PC-9 (cell line): ENCODE results near the gene KRT78. TPM values are rescaled to one million over a fixed set of nuclear protein-coding genes. Genes with fewer than 3 reads are reported as not detected.

ENCODE experiments used
- BruUV-seq: library from RNA; stranded (reverse); fragments of 400-500 nt; replicated peaks from 2 replicates; lab custom pipeline; 2021; lab: Mats Ljungman, UMichigan
- CTCF ChIA-PET: fragments of 300-600 bp; sonication (Branson Sonifier 250); formaldehyde crosslinking; loops from one replicate; lab custom pipeline; 2022; ENCODE audit warnings: antibody characterized with exemption; lab: Charles Lee
- POLR2A ChIA-PET: fragments of 300-600 bp; sonication (Branson Sonifier 250); formaldehyde crosslinking; loops from one replicate; lab custom pipeline; 2022; ENCODE audit warnings: antibody characterized with exemption; ENCODE audit not compliant: unreplicated experiment; lab: Charles Lee
- DNase-seq, 2 experiments: peaks; one replicate each; pipeline versions ENCODE4 v3.0.0 to v3.0.0-alpha.2; 2015 to 2022; ENCODE audit warnings: mixed read lengths in 1 of 2
- H2AFZ ChIP-seq: fragments of 200-600 bp; sonication (generic); 2 replicates; pipeline ENCODE4 v1.8.1; 2017; ENCODE audit warnings: antibody characterized with exemption
- H3F3A ChIP-seq: fragments of 200-600 bp; sonication (generic); 2 replicates; pipeline ENCODE4 v1.8.1; 2017; ENCODE audit warnings: antibody characterized with exemption, mild to moderate bottlenecking, low read depth; ENCODE audit not compliant: insufficient read depth
- H3K27ac ChIP-seq: fragments of 200-600 bp; sonication (generic); 2 replicates; pipeline ENCODE4 v1.6.1; 2016; ENCODE audit warnings: mixed run types
- H3K27me3 ChIP-seq: fragments of 200-600 bp; sonication (generic); 2 replicates; pipeline ENCODE4 v1.6.1; 2016; ENCODE audit warnings: low read depth, mixed run types; ENCODE audit not compliant: insufficient read depth
- H3K36me3 ChIP-seq: fragments of 200-600 bp; sonication (generic); 2 replicates; pipeline ENCODE4 v1.6.1; 2016; ENCODE audit warnings: low read depth, mixed run types
- H3K4me1 ChIP-seq: fragments of 200-600 bp; sonication (generic); replicated peaks from 2 replicates; pipeline ENCODE4 v1.6.1; 2016; ENCODE audit warnings: mixed run types; ENCODE audit not compliant: insufficient read depth
- H3K4me2 ChIP-seq: fragments of 200-600 bp; sonication (generic); 2 replicates; pipeline ENCODE4 v1.6.1; 2017; ENCODE audit warnings: mixed run types
- H3K4me3 ChIP-seq: fragments of 200-600 bp; sonication (generic); 2 replicates; pipeline ENCODE4 v1.6.1; 2016; ENCODE audit warnings: mixed run types
- H3K79me2 ChIP-seq: fragments of 200-600 bp; sonication (generic); 2 replicates; pipeline ENCODE4 v1.6.1; 2017; ENCODE audit warnings: low read depth, mixed run types
- H3K9me2 ChIP-seq: fragments of 200-600 bp; sonication (generic); 2 replicates; pipeline ENCODE4 v1.8.1; 2017; ENCODE audit warnings: mild to moderate bottlenecking; ENCODE audit not compliant: insufficient read depth
- H3K9me3 ChIP-seq: fragments of 200-600 bp; sonication (generic); 2 replicates; pipeline ENCODE4 v1.8.1; 2016; ENCODE audit warnings: low read depth; ENCODE audit not compliant: insufficient read depth
- H4K20me1 ChIP-seq: fragments of 200-600 bp; sonication (generic); 2 replicates; pipeline ENCODE4 v1.8.1; 2017; ENCODE audit not compliant: insufficient read depth
- EZH2 ChIP-seq: fragments of 200-600 bp; sonication (generic); IDR thresholded peaks from 2 replicates; pipeline ENCODE4 v1.8.0; 2017; ENCODE audit warnings: antibody characterized with exemption, low read depth
- intact Hi-C: fragments of 100-400 bp; cut with micrococcal nuclease; formaldehyde crosslinking; loops from one replicate; pipeline ENCODE4 v1.10.0; 2022; ENCODE audit not compliant: unreplicated experiment
- total RNA-seq: library from RNA; stranded (reverse); gene quantifications from 2 replicates; pipeline ENCODE4 v1.2.3, GENCODE V29; 2021
- TF ChIP-seq, protein P1 (sequence below): fragments of 200-600 bp; sonication (generic); conservative IDR thresholded peaks from 2 replicates; pipeline ENCODE4 v1.6.1; 2017; ENCODE audit warnings: mixed run types, antibody characterized with exemption, mild to moderate bottlenecking, moderate library complexity

Gene KRT78
- total RNA-seq, 1 experiment from 2014 or later = 1.5 TPM

DNA sequence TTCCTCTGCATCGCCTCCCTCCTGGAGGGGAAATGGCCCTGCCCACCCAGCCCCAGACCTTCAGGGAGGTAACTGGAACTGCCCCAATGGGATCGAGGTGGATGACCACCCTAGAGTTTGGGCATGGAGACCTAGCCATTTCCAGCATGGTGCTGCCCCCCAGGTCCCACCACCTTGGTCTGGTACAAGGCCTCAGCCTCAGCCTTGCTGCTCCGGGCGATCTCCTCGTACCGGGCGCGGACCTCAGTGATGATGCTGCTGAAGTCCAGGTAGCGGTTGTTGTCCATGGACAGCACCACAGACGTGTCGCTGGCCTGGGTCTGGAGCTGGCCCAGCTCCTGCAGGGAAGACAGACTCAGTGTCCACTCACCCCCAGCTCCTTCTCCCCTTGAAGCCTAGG lies 4.4 kb downstream of the KRT78 start:
- Histone ChIP-seq H4K20me1 (no peaks in the 10 kb centered on the region), H3K4me2 (no peak overlapping the region), H3K9me3 (no peaks in the 10 kb centered on the region; the same call in 1 of the 2 replicates), H3K4me3 (no peak overlapping the region), H3F3A (peaks cover 22% of the 10 kb centered on the region), H3K36me3 (no peaks in the 10 kb centered on the region), H3K4me1 (peaks cover 34% of the 10 kb centered on the region), H3K27ac (no peak overlapping the region), H3K79me2 (no peaks in the 10 kb centered on the region), H3K9me2 (no peaks in the 10 kb centered on the region), H2AFZ (no peak overlapping the region), H3K27me3 (no peaks in the 10 kb centered on the region)
- ChIA-PET CTCF (no interaction called here), POLR2A (interaction anchor here (0.5 kb wide), 1 partner anchor 16 kb away, joined by 3 read pairs; no protein-coding TSS in a partner anchor)
- intact Hi-C loops = no loop called here
- TF ChIP-seq, protein P1, sequence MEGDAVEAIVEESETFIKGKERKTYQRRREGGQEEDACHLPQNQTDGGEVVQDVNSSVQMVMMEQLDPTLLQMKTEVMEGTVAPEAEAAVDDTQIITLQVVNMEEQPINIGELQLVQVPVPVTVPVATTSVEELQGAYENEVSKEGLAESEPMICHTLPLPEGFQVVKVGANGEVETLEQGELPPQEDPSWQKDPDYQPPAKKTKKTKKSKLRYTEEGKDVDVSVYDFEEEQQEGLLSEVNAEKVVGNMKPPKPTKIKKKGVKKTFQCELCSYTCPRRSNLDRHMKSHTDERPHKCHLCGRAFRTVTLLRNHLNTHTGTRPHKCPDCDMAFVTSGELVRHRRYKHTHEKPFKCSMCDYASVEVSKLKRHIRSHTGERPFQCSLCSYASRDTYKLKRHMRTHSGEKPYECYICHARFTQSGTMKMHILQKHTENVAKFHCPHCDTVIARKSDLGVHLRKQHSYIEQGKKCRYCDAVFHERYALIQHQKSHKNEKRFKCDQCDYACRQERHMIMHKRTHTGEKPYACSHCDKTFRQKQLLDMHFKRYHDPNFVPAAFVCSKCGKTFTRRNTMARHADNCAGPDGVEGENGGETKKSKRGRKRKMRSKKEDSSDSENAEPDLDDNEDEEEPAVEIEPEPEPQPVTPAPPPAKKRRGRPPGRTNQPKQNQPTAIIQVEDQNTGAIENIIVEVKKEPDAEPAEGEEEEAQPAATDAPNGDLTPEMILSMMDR = no peak
- TF ChIP-seq EZH2 = no peak
- no peak for DNase-seq
- no TSS peak for BruUV-seq

DNA sequence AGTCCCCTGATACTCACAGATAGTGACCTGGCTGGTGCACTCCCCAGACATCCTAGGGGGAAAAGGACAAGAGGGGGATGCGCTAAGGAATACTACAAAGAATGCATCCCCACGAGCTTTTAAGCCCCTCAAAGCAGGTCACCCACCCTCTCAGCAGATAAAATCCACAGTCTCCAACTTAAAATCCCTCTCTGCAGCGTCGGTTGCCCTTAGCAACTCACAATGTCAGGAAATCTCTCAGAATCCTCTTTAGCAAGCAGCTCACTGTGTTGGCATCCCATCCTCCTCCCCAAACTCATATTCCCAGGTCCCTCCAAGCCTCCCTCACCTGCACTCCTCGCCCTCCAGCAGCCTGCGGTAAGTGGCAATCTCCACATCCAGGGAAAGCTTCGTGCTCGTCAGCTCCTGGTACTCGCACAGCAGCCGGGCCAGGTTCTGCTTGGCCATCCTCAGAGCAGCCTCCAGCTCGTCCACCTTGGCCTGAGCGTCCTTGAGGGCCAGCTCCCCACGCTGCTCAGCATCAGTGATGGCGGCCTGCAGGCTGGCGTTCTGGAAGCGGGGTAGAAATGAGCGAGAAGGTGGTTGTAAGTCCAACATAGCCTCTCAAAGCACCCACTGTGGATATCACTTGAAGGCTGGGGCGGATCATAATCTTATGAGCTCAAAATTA lies 9.2 kb downstream of the KRT78 start:
- ChIA-PET POLR2A (no interaction called here), CTCF (no interaction called here)
- Histone ChIP-seq H3F3A (no peaks in the 10 kb centered on the region), H3K36me3 (no peaks in the 10 kb centered on the region), H3K4me1 (peaks cover 16% of the 10 kb centered on the region), H3K9me2 (no peaks in the 10 kb centered on the region), H4K20me1 (no peaks in the 10 kb centered on the region), H3K79me2 (no peaks in the 10 kb centered on the region), H2AFZ (no peak overlapping the region), H3K27me3 (no peaks in the 10 kb centered on the region), H3K27ac (no peak overlapping the region), H3K4me2 (no peak overlapping the region), H3K4me3 (no peak overlapping the region), H3K9me3 (no peaks in the 10 kb centered on the region)
- intact Hi-C loops = no loop called here
- BruUV-seq = no TSS peak
- no peak for TF ChIP-seq EZH2
- TF ChIP-seq, protein P1 = no peak
- no peak for DNase-seq

GRCh38 chr12:52838609-52839435 lies 10.0 kb downstream of the KRT78 start:
- no peak for TF ChIP-seq EZH2

More at GRCh38 chr12:52838609-52839435, 10.0 kb downstream of the KRT78 start:
- H3K4me2 ChIP-seq = no peak overlapping the region
- BruUV-seq = no TSS peak
- no peaks in the 10 kb centered on the region for H3K27me3 ChIP-seq
- ChIA-PET CTCF (no interaction called here), POLR2A (no interaction called here)
- no peaks in the 10 kb centered on the region for H3K9me3 ChIP-seq
- H3K4me1 ChIP-seq = peaks cover 16% of the 10 kb centered on the region
- no peaks in the 10 kb centered on the region for H3K9me2 ChIP-seq
- H4K20me1 ChIP-seq = no peaks in the 10 kb centered on the region
- H3K36me3 ChIP-seq = no peaks in the 10 kb centered on the region
- H3K27ac ChIP-seq = no peak overlapping the region
- no peaks in the 10 kb centered on the region for H3K79me2 ChIP-seq
- no peaks in the 10 kb centered on the region for H3F3A ChIP-seq
- no peak overlapping the region for H2AFZ ChIP-seq
- no peak for DNase-seq
- no peak overlapping the region for H3K4me3 ChIP-seq
- intact Hi-C loops = no loop called here
